CD14-positive monocyte (primary cell): ENCODE data around the gene MRPL36. TPM values are rescaled to one million over a fixed set of nuclear protein-coding genes. Genes with fewer than 3 reads are reported as not detected.

Experiments
- DNase-seq, 3 donors: peaks; one replicate each; pipeline ENCODE4 v3.0.0-alpha.2; 2011 to 2022
- H2AFZ ChIP-seq: 2 replicates; pipeline ENCODE4 v1.6.0; 2012; ENCODE audit warnings: mild to moderate bottlenecking, low read depth, low read length, inconsistent platforms; ENCODE audit not compliant: insufficient read depth, poor library complexity, severe bottlenecking
- H3K27ac ChIP-seq, 2 donors: 1 replicate in 1 of 2; 2 replicates in 1 of 2; pipeline ENCODE4 v1.5.1; 2012 to 2013; ENCODE audit warnings: low read length in 2 of 2, control low read depth in 1 of 2, inconsistent platforms in 1 of 2, low read depth in 1 of 2, mild to moderate bottlenecking in 1 of 2
- H3K27me3 ChIP-seq, 2 donors: one replicate each; pipeline versions ENCODE4 v1.6.0 to v1.6.1; 2011 to 2013; ENCODE audit warnings: low read length in 2 of 2; ENCODE audit not compliant: control insufficient read depth in 2 of 2, insufficient read depth in 2 of 2
- H3K36me3 ChIP-seq, 2 donors: replicated peaks in 1 of 2; 1 replicate in 1 of 2; 2 replicates in 1 of 2; pipeline versions ENCODE4 v1.5.1 to v1.6.1; 2012 to 2013; ENCODE audit warnings: low read length in 2 of 2, control low read depth in 1 of 2, inconsistent platforms in 1 of 2, mild to moderate bottlenecking in 1 of 2; ENCODE audit not compliant: insufficient read depth in 2 of 2, control insufficient read depth in 1 of 2
- H3K4me1 ChIP-seq, 2 donors: 1 replicate in 1 of 2; 2 replicates in 1 of 2; pipeline versions ENCODE4 v1.5.1 to v1.6.1; 2012 to 2013; ENCODE audit warnings: low read length in 2 of 2, control low read depth in 1 of 2, inconsistent platforms in 1 of 2, mild to moderate bottlenecking in 1 of 2, moderate library complexity in 1 of 2; ENCODE audit not compliant: insufficient read depth in 2 of 2, control insufficient read depth in 1 of 2
- H3K4me2 ChIP-seq: replicated peaks from 2 replicates; pipeline ENCODE3; 2012; ENCODE audit warnings: low read length, moderate library complexity, mild to moderate bottlenecking; ENCODE audit not compliant: poor library complexity, severe bottlenecking; ENCODE audit errors: extremely low read depth
- H3K4me3 ChIP-seq, 3 experiments: fragments of 200-600 bp in 1 of 3; sonication (generic) in 1 of 3; replicated peaks in 1 of 3; 1 replicate in 2 of 3; 2 replicates in 1 of 3; pipeline ENCODE4 v1.5.1; 2011 to 2013; ENCODE audit warnings: low read length in 3 of 3, mild to moderate bottlenecking in 3 of 3, control low read depth in 2 of 3, low read depth in 2 of 3, inconsistent platforms in 1 of 3, moderate library complexity in 1 of 3
- H3K79me2 ChIP-seq: 2 replicates; pipeline ENCODE4 v1.6.0; 2012; ENCODE audit warnings: mild to moderate bottlenecking, control low read depth, inconsistent platforms, low read length, moderate library complexity; ENCODE audit not compliant: insufficient read depth
- H3K9ac ChIP-seq: 2 replicates; pipeline ENCODE4 v1.6.0; 2017; ENCODE audit warnings: low read length, mild to moderate bottlenecking; ENCODE audit not compliant: insufficient read depth, poor library complexity, severe bottlenecking
- H3K9me3 ChIP-seq, 2 donors: replicated peaks in 1 of 2; 1 replicate in 1 of 2; 2 replicates in 1 of 2; pipeline versions ENCODE4 v1.5.1 to v1.6.1; 2012 to 2013; ENCODE audit warnings: low read length in 2 of 2, control low read depth in 1 of 2; ENCODE audit not compliant: control insufficient read depth in 1 of 2, insufficient read depth in 1 of 2
- H4K20me1 ChIP-seq: 2 replicates; pipeline ENCODE4 v1.6.0; 2012; ENCODE audit warnings: mild to moderate bottlenecking, low read length, control low read depth, moderate library complexity; ENCODE audit not compliant: insufficient read depth
- H3K27ac Mint-ChIP-seq, 7 donors: one replicate each; pipeline ENCODE4 v1.8.0; 2020; ENCODE audit warnings: mild to moderate bottlenecking in 7 of 7, mixed read lengths in 7 of 7, moderate library complexity in 6 of 7, inconsistent platforms in 2 of 7
- H3K27me3 Mint-ChIP-seq, 3 donors: one replicate each; pipeline ENCODE4 v1.8.0; 2021 to 2022; ENCODE audit warnings: low read depth in 3 of 3, mild to moderate bottlenecking in 3 of 3, mixed read lengths in 3 of 3, moderate library complexity in 3 of 3, inconsistent platforms in 1 of 3
- H3K36me3 Mint-ChIP-seq, 2 donors: one replicate each; pipeline ENCODE4 v1.8.0; 2020; ENCODE audit warnings: mixed read lengths in 2 of 2, inconsistent platforms in 1 of 2, mild to moderate bottlenecking in 1 of 2
- H3K4me1 Mint-ChIP-seq: one replicate; pipeline ENCODE4 v1.8.0; 2020; ENCODE audit warnings: mild to moderate bottlenecking, mixed read lengths
- H3K4me3 Mint-ChIP-seq, 2 donors: one replicate each; pipeline ENCODE4 v1.8.0; 2020; ENCODE audit warnings: mild to moderate bottlenecking in 2 of 2, mixed read lengths in 2 of 2, moderate library complexity in 1 of 2
- H3K9me3 Mint-ChIP-seq, 7 donors: one replicate each; pipeline ENCODE4 v1.8.0; 2020 to 2022; ENCODE audit warnings: mixed read lengths in 7 of 7, mild to moderate bottlenecking in 6 of 7, moderate library complexity in 6 of 7, inconsistent platforms in 2 of 7
- WGBS: methylation state at CpG from one replicate; pipeline ENCODE4 v1.1.5; 2013; ENCODE audit warnings: missing lambda C conversion rate; ENCODE audit not compliant: insufficient coverage; 5-methylcytosine and 5-hydroxymethylcytosine counted together
- intact Hi-C, 2 donors: fragments of 100-400 bp; cut with micrococcal nuclease; formaldehyde crosslinking; loops; one replicate each; pipeline versions ENCODE4 v1.15.0 to v1.15.1; 2023
- polyA plus RNA-seq, 3 donors: library from polyadenylated mRNA; depleted of rRNA in 1 of 3; unstranded in 2 of 3; stranded (reverse) in 1 of 3; fragments of 300-500 nt in 2 of 3; fragments of >200 nt in 1 of 3; fragmentation: Illumina TruSeq in 2 of 3; gene quantifications; 1 replicate in 2 of 3; 2 replicates in 1 of 3; pipeline ENCODE4 v1.2.3, GENCODE V29; 2012 to 2021
- TF ChIP-seq, protein P1 (sequence below): fragments of 200-600 bp; IDR thresholded peaks from one replicate; pipeline ENCODE4 v1.8.0; 2022; ENCODE audit warnings: antibody characterized with exemption, mild to moderate bottlenecking

Gene MRPL36
- polyA plus RNA-seq, 3 donors, result 17.9 to 81.7 (median 65.9) TPM

DNA sequence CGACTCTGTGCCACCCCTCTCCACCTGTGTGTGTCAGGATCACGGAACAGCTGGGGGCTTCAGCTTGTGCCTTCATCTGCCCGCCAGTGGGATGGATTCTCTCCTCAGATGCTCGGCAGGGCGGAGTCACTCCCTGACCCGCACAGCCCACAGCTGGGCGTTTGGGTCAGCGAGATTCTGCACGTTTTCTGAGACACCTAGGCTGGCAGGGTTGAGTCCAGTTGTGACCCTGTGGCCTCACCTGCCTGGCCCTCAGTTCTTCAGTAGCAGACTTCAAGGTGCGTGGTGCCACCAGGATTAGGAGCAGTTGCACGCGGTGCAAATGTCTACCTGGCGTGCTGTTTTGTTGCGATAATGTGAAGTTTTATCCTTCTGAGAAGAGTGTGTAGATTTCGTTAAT lies 6.6 kb upstream of the MRPL36 start:
- H3K4me3 Mint-ChIP-seq, result no peak overlapping the region
- H3K9me3 ChIP-seq, result no peaks in the 10 kb centered on the region
- H3K9me3 Mint-ChIP-seq, result no peaks in the 10 kb centered on the region
- TF ChIP-seq, protein P1, sequence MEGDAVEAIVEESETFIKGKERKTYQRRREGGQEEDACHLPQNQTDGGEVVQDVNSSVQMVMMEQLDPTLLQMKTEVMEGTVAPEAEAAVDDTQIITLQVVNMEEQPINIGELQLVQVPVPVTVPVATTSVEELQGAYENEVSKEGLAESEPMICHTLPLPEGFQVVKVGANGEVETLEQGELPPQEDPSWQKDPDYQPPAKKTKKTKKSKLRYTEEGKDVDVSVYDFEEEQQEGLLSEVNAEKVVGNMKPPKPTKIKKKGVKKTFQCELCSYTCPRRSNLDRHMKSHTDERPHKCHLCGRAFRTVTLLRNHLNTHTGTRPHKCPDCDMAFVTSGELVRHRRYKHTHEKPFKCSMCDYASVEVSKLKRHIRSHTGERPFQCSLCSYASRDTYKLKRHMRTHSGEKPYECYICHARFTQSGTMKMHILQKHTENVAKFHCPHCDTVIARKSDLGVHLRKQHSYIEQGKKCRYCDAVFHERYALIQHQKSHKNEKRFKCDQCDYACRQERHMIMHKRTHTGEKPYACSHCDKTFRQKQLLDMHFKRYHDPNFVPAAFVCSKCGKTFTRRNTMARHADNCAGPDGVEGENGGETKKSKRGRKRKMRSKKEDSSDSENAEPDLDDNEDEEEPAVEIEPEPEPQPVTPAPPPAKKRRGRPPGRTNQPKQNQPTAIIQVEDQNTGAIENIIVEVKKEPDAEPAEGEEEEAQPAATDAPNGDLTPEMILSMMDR, result no peak
- no peak overlapping the region for H2AFZ ChIP-seq
- peaks cover 75 to 84% of the 10 kb centered on the region in 2 donors for H3K36me3 Mint-ChIP-seq
- H3K4me1 Mint-ChIP-seq, result peaks cover 13% of the 10 kb centered on the region
- H3K9ac ChIP-seq, result no peak overlapping the region
- intact Hi-C loops, result loop anchor here (10.0 kb wide), 2 partner anchors 911 to 921 kb away; partner anchors contain the start of genes BRD9 (in 1 of the 2) and TRIP13 (in 1 of the 2)
- peaks cover 80% of the 10 kb centered on the region for H3K79me2 ChIP-seq
- peaks cover 83 to 87% of the 10 kb centered on the region in 2 donors for H3K36me3 ChIP-seq
- no peak overlapping the region for H3K4me3 ChIP-seq
- no peak overlapping the region for H3K4me2 ChIP-seq
- H3K27ac Mint-ChIP-seq, result no peak overlapping the region
- DNase-seq, result no peak
- H3K27me3 Mint-ChIP-seq, result no peaks in the 10 kb centered on the region
- 87% methylated on average over 13 of the region's 15 CpGs for WGBS
- H3K27ac ChIP-seq, result no peak overlapping the region
- H4K20me1 ChIP-seq, result peaks cover 70% of the 10 kb centered on the region
- H3K4me1 ChIP-seq, result peaks cover 5 to 7% of the 10 kb centered on the region in 2 donors
- no peaks in the 10 kb centered on the region for H3K27me3 ChIP-seq

DNA sequence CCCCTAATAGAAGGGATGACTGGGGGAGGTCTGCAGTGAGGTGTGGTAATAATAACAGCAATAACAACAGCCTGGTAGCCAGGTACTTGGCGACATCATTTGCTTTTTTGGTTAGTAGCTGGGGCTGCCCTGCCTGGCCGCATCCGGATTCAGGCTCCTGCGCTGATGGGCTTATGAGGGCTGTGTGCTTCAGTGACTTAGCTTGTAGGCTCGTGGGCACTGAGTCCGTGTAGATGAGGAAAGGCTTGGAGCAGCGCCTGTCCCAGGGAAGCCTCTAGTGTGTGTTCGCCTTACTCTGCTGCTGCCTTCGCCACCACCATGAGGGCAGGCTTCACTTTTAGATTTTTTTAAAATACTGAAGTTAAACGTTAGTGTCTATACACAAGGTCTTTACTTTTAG lies 6.1 kb upstream of the MRPL36 start:
- Mint-ChIP-seq H3K27ac (no peak overlapping the region), H3K36me3 (peaks cover 70 to 80% of the 10 kb centered on the region in 2 donors), H3K9me3 (no peaks in the 10 kb centered on the region), H3K4me3 (no peak overlapping the region), H3K4me1 (peaks cover 15% of the 10 kb centered on the region), H3K27me3 (no peaks in the 10 kb centered on the region)
- Histone ChIP-seq H3K4me1 (peaks cover 7 to 11% of the 10 kb centered on the region in 2 donors), H3K9me3 (no peaks in the 10 kb centered on the region), H3K9ac (no peak overlapping the region), H3K79me2 (peaks cover 80% of the 10 kb centered on the region), H4K20me1 (peaks cover 65% of the 10 kb centered on the region), H3K4me3 (no peak overlapping the region), H3K27ac (no peak overlapping the region), H2AFZ (no peak overlapping the region), H3K27me3 (no peaks in the 10 kb centered on the region), H3K4me2 (no peak overlapping the region), H3K36me3 (peaks cover 78 to 82% of the 10 kb centered on the region in 2 donors)
- TF ChIP-seq, protein P1, result no peak
- intact Hi-C loops, result loop anchor here (10.0 kb wide), 2 partner anchors 911 to 921 kb away; partner anchors contain the start of genes BRD9 (in 1 of the 2) and TRIP13 (in 1 of the 2)
- WGBS, result 97% methylated on average over 6 of the region's 10 CpGs
- no peak for DNase-seq
